Gastrocnemius medialis (tissue), 4 donors: ENCODE results near the gene MBIP.

Experiments used
- CTCF ChIP-seq, 5 experiments: fragments of 450-650 bp in 3 of 5; fragments of 200-600 bp in 2 of 5; sonication (generic) in 2 of 5; IDR thresholded peaks in 4 of 5; conservative IDR thresholded peaks in 1 of 5; 1 replicate in 4 of 5; 2 replicates in 1 of 5; pipeline ENCODE4 v1.5.1; 2016 to 2019; ENCODE audit warnings: antibody characterized with exemption in 5 of 5, mild to moderate bottlenecking in 3 of 5, moderate library complexity in 3 of 5
- POLR2A ChIP-seq, 2 donors: fragments of 450-650 bp; IDR thresholded peaks; one replicate each; pipeline ENCODE4 v1.6.1; 2017; ENCODE audit warnings: antibody characterized with exemption in 2 of 2, mild to moderate bottlenecking in 2 of 2, moderate library complexity in 2 of 2

- TF ChIP-seq CTCF (IDR thresholded peaks at IDR 0.05 in 4 of 5, conservative IDR thresholded peaks at IDR 0.05 in 1 of 5) (no peak), POLR2A (IDR thresholded peaks at IDR 0.05) (no peak)
These were observed 30.5 kb downstream of the MBIP start for GRCh38 chr14:36289954-36290353.
